Adipose tissue (tissue), 3 donors: ENCODE data around the gene TRA2A. TPM values are rescaled to one million over a fixed set of nuclear protein-coding genes. Genes with fewer than 3 reads are reported as not detected.
"Not testable (repeated sequence)": the region's sequence is repeated elsewhere in the genome, so short reads cannot be mapped to it uniquely, and the experiment has no call there.

Experiments used
- H3K27ac ChIP-seq: one replicate; pipeline ENCODE4 v1.5.1; 2013; ENCODE audit warnings: low read depth, low read length
- WGBS, 3 donors: extraction: QIAGEN DNeasy Blood & Tissue Kit; methylation state at CpG; one replicate each; pipeline ENCODE4 v1.1.7; 2013; 5-methylcytosine and 5-hydroxymethylcytosine counted together
- polyA plus RNA-seq, 3 donors: library from polyadenylated mRNA; stranded (reverse); fragments of 200-250 nt; gene quantifications; one replicate each; pipeline ENCODE4 v1.2.3, GENCODE V29; 2013
- donor health status: healthy with polysubstance abuse.
- donor health status: Bipolar disorder and iron deficiency.
- donor health status: healthy.

Gene TRA2A
- polyA plus RNA-seq = 10 to 100 TPM; 19.4 to 65.8 (median 37.2) TPM

- 13 to 15% (median 15%) methylated on average over 50 of the region's 50 CpGs for WGBS, 3 donors
- H3K27ac ChIP-seq = peak within 1 kb of the TSS; percentile 85
Observed at GRCh38 chr7:23531794-23532489, at the start of gene TRA2A. TRA2A (minus strand) TSS chr7:23531981; CDS start chr7:23531824, 157 bp downstream.

GRCh38 chr7:23570592-23571200 is 38.9 kb upstream of the TRA2A start:
- WGBS, 3 donors = 23 to 38% (median 38%) methylated on average over 5 of the region's 5 CpGs
- H3K27ac ChIP-seq = no peak overlapping the region

- H3K27ac ChIP-seq = no peak overlapping the region
Observed at GRCh38 chr7:23558303-23558702, 26.5 kb upstream of the TRA2A start.

GRCh38 chr7:23547662-23548061 is 15.9 kb upstream of the TRA2A start:
- WGBS, 3 donors = 91 to 93% (median 93%) methylated on average over 4 of the region's 4 CpGs
- H3K27ac ChIP-seq = no peak overlapping the region

GRCh38 chr7:23546897-23547572 is 15.3 kb upstream of the TRA2A start:
- 38 to 44% (median 39%) methylated on average over 13 of the region's 13 CpGs for WGBS, 3 donors
- H3K27ac ChIP-seq = no peak overlapping the region

- no peak overlapping the region for H3K27ac ChIP-seq
- 53 to 85% (median 63%) methylated on average over 1 of the region's 1 CpG for WGBS, 3 donors
Observed at GRCh38 chr7:23545493-23545892, 13.7 kb upstream of the TRA2A start.

- no peak overlapping the region for H3K27ac ChIP-seq
- 18 to 27% (median 19%) methylated on average over 2 of the region's 2 CpGs for WGBS, 3 donors
Observed at GRCh38 chr7:23544913-23545354, 13.2 kb upstream of the TRA2A start.

- WGBS, 3 donors = 96 to 98% (median 97%) methylated on average over 3 of the region's 3 CpGs
- no peak overlapping the region for H3K27ac ChIP-seq
Observed at GRCh38 chr7:23542752-23543151, 11.0 kb upstream of the TRA2A start.

- WGBS, 3 donors = 53 to 61% (median 55%) methylated on average over 4 of the region's 4 CpGs
- H3K27ac ChIP-seq = no peak overlapping the region
Observed at GRCh38 chr7:23539494-23539907, 7.7 kb upstream of the TRA2A start.

GRCh38 chr7:23538301-23538700 is 6.5 kb upstream of the TRA2A start:
- WGBS, 3 donors = 98 to 99% (median 98%) methylated on average over 3 of the region's 3 CpGs

GRCh38 chr7:23533238-23533604 is 1.4 kb upstream of the TRA2A start:
- no peak overlapping the region for H3K27ac ChIP-seq
- 92 to 97% (median 96%) methylated on average over 5 of the region's 5 CpGs for WGBS, 3 donors

More at GRCh38 chr7:23538301-23538700, 6.5 kb upstream of the TRA2A start:
- no peak overlapping the region for H3K27ac ChIP-seq

- no peak overlapping the region for H3K27ac ChIP-seq
- WGBS, 3 donors = 91 to 93% (median 93%) methylated on average over 23 of the region's 23 CpGs
Observed at GRCh38 chr7:23532490-23533237, 883 bp upstream of the TRA2A start.

GRCh38 chr7:23531050-23531793 is 559 bp downstream of the TRA2A start:
- H3K27ac ChIP-seq = peak overlapping the region; percentile 85
- 0 to 1% (median 0%) methylated on average over 52 to 55 of the region's 55 CpGs for WGBS, 3 donors

- H3K27ac ChIP-seq = no peak overlapping the region
- WGBS, 3 donors = 1 to 5% (median 3%) methylated on average over 8 of the region's 8 CpGs
Observed at GRCh38 chr7:23530405-23530804, 1.4 kb downstream of the TRA2A start.

GRCh38 chr7:23529262-23529859 is 2.4 kb downstream of the TRA2A start:
- WGBS, 3 donors = 80 to 88% (median 82%) methylated on average over 18 of the region's 18 CpGs
- H3K27ac ChIP-seq = no peak overlapping the region

GRCh38 chr7:23525611-23526010 is 6.2 kb downstream of the TRA2A start:
- 49 to 87% (median 84%) methylated on average over 7 of the region's 7 CpGs for WGBS, 3 donors
- H3K27ac ChIP-seq = not testable (repeated sequence)

GRCh38 chr7:23524473-23524872 is 7.3 kb downstream of the TRA2A start:
- WGBS, 3 donors = 95 to 99% (median 97%) methylated on average over 7 of the region's 7 CpGs
- H3K27ac ChIP-seq = no peak overlapping the region
